ENCODE measurements around the gene TMCC2.

- TF ChIP-seq POLR2A (IDR thresholded peaks at IDR 0.05; ENCODE audit: borderline replicate concordance, extremely low read depth, insufficient read depth, insufficient read length), result no peak
- no peak for TF ChIP-seq EZH2phosphoT487 (IDR thresholded peaks at IDR 0.05; ENCODE audit: borderline replicate concordance)
Observed at GRCh38 chr1:205284420-205285144, 56.8 kb downstream of the TMCC2 start.
